HG03045 (cell line): ENCODE results near the gene SUCLG1.
"Not testable (repeated sequence)": the region's sequence is repeated elsewhere in the genome, so short reads cannot be mapped to it uniquely, and the experiment has no call there.

Source experiments
- ATAC-seq: cut with Tn5 transposase; IDR thresholded peaks from one replicate; pipeline ENCODE4 v1.9.1; 2021; ENCODE audit warnings: mild to moderate bottlenecking, moderate library complexity; ENCODE audit not compliant: unreplicated experiment

The SUCLG1 gene

DNA sequence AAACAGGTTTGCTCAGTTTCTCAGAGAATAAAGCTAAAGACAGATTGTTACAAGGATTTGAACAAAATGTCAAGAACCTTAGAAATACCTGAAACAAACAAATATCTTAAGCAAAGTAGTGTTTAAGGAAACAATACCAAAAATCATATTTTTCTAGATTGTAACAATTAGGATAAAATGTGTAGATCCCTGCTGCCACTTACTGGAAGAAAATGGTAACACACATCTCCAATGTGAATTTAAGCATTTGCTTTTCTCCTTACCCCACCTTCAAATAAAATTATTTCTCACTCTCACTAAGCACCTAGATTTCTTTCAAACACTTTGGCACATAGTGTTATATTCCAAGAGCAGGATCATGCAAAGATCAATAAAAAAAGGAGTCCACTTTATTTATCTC is 34.9 kb downstream of the SUCLG1 start:
- no peak for ATAC-seq

- ATAC-seq: no peak
Observed at GRCh38 chr2:84421791-84422190, 37.3 kb downstream of the SUCLG1 start.

GRCh38 chr2:84421197-84421596 is 37.9 kb downstream of the SUCLG1 start:
- ATAC-seq: no peak

DNA sequence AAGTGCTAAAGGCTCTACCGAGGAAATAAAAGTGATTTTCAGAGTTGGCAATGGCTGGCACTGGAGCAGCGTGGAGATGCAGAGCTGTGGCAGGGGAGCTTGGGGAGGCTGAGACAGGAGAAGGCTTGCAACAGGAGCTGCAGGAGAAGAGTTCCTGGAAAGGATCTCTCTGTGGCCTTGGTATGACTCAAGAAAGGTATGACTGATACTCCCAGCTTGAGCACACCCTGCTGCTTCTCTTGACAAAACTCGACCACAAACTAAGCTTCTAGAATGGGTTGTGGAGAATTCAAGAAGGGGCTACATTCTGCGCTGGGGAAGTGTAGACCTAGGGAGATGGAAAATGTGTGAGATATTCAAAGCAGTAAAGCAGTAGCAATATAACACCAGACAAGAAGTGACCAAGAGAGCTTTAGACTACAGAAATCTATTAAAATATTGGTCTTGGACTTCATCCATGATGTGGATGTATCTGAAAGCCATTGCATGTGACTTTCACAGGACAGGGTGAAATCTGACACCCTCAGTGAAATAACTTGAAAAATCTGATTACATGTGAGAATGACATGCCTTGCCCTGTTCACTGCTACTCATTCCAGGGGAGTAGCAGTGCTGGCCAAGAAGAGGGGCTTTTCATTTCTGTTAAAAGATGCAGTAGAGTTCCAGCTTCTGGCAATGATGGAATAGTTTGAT is 41.5 kb downstream of the SUCLG1 start:
- no peak for ATAC-seq

DNA sequence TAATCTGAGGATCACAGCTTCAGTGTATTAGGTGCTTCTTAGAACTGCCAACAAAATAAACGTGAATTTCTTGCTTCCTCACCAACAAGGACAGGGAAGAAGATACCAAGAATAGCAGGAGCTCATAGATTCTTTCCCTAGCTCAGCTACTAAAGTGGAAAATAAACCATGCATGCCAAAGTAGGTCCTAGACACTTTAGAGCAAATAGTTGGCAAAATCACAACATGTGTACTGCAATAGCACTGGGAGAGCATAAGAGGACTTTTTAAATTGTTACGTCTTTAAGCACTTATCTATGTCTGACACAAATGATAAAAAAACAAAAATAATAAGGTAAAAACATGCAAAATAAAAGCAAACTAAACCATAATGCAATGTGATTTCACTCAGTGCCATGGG is 49.5 kb downstream of the SUCLG1 start:
- no peak for ATAC-seq

DNA sequence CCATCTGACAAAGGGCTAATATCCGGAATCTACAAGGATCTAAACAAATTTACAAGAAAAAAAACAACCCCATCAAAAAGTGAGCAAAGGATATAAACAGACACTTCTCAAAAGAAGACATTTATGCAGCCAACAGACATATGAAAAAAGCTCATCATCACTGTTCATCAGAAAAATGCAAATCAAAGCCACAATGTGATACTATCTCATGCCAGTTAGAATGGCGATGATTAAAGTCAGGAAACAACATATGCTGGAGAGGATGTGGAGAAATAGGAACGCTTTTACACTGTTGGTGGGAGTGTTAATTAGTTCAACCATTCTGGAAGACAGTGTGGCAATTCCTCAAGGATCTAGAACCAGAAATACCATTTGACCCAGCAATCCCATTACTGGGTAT is 57.0 kb downstream of the SUCLG1 start:
- ATAC-seq: not testable (repeated sequence)

GRCh38 chr2:84399839-84400238 is 59.2 kb downstream of the SUCLG1 start:
- not testable (repeated sequence) for ATAC-seq

DNA sequence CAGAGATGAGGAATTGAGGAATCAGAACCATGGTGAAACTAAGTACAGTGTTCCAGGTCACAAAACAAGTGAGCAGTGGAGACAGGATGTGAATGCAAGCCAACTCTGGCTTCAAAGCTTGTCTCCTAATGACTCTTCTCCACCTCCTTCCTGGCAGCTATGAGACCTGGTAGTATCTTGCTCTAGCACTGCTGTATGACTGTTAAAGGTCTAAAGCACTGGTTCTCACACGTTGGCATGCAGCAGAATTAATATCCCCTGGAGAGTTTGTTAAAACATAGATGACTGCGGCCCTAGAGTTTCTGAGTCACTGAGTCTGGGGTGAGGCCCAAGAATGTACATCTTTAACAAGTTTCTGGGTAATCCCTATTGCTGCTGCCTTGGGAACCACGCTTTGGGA is 63.3 kb downstream of the SUCLG1 start:
- no peak for ATAC-seq

DNA sequence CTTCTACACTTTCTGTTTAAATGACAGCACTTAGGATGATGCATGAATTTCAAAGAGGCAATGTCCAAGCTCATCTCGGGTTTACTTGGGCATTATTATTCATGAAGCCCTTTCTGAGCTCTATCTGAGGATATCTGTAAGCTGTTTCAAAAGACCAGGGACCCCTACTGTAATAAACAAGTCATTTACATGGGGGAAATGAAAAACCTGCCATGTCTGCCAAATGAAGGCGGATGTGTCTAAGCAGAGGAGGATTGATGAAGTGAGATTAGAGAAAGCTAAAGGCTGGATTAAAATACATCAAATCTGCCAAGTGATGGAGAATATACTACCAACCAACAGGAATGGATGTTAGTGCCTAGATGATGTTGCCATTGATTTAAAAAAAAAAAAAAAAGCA is 64.5 kb downstream of the SUCLG1 start:
- no peak for ATAC-seq

DNA sequence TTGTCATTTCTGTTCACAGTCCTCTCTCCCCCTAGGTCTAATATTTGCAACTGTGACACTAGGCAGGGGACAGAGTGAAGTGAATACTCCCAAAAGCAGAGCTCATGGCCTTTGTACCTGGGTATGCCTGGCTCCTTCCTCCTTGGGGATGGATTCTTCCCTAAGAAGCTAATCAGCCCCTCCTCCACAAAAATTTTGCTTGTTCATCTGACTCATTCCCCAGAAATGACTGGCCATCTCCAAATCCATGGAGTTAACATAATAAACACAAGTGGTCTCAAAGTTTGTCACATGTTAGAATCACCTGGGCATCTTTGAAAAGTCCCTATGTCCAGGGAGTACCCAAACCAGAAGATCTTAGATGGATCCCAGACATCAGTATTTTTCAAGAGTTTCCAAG is 65.3 kb downstream of the SUCLG1 start:
- ATAC-seq: no peak

- ATAC-seq: no peak
Observed at GRCh38 chr2:84389794-84390193, 69.3 kb downstream of the SUCLG1 start.

GRCh38 chr2:84388921-84389490 is 70.1 kb downstream of the SUCLG1 start:
- no peak for ATAC-seq

DNA sequence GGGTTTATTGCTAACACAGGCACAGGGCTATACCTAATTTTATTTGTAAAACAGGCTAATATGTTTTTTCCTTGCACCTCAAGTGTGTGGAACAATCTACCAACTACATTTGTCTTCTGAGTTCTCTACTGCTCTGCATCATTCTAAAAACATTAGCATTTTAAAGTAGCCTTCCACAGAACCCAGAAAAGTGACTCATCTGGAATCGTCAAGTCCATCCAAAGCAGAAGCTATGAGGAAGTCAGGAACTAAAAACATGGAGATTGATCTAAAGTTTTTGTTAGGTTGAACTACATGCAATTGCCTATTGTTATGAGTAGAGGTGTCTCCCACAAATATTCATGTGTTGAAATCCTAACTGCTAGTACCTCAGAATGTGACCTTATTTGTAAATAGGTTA is 70.9 kb downstream of the SUCLG1 start:
- ATAC-seq: no peak

DNA sequence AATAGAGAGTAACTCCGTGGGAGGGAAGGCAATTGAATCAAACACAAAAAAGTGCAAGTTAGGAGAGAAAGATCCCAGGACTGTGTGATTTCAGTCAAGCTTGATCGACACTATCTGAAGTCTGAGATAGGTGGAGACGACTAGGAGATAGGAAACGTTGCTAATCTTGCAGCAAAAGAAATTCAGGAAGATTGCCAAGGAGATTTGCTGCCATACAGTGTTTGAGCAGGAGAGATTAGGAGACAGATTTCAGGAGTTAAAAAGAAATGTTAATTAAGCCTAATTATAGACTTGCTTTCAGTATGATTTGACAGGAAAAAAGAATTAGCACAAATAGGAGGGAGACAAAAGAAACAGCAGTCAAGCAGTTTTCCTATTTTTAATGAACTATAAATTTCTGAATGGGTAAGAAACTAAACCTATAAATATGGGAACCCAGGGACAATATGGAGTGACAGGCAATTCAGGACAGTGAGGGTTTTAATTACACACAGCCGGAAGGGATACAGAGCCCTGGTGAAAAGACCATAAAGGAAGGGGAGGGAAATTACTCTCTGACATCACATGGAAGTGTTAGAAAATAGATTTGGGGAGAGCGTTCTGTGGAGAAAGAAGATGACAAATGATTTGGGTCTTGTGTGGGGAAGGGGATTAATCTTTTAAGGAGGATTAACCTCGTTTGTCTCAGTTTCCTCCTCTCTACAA is 72.6 kb downstream of the SUCLG1 start:
- ATAC-seq: no peak

DNA sequence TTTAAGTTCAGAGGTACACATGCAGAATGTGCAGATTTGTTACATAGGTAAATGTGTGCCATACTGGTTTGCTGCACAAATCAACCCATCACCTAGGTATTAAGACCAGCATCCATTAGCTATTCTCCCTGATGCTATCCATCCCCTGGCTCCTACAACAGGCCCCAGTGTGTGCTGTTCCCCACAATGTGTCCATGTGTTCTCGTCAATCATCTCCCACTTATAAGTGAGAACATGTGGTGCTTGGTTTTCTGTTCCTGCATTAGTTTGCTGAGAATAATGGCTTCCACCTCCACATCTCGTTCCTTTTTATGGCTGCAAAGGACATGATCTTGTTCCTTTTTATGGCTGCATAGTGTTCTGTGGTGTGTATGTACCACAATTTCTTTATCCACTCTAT is 75.8 kb downstream of the SUCLG1 start:
- no peak for ATAC-seq

DNA sequence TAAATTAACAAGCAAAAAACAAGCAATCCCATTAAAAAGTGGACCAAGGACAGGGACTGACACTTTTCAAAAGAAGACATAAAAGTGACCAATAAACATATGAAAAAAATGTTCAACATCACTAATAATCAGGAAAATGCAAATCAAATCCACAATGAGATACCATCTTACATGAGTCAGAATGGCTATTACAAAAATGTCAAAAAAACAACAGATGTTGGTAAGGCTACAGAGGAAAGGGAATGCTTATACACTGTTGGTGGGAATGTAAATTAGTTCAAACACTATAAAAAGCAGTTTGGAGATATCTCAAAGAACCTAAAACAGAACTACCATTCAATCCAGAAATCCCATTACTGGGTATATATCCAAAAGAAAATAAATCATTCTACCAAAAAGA is 78.2 kb downstream of the SUCLG1 start:
- ATAC-seq: no peak

DNA sequence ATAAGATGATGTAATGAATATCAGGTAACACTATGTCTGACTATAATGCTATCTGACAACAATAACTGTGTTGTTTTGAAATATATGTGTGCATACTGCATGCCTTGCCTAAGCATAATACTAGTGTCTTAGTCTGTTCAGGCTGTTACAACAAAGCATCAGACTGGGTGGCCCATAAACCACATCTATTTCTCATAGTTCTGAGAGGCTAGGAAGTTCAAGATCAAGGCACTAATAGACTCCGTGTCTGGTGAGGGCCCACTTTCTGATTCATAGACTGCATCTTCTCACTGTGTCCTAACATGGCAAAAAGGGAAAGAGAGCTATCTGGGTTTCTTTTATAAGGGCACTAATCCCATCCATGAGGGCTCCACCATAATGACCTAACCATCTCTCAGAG is 80.1 kb downstream of the SUCLG1 start:
- ATAC-seq: no peak

- ATAC-seq: no peak
Observed at GRCh38 chr2:84375020-84375419, 84.1 kb downstream of the SUCLG1 start.

GRCh38 chr2:84373866-84374265 is 85.2 kb downstream of the SUCLG1 start:
- ATAC-seq: no peak
